Sigmoid colon (tissue), 7 donors: ENCODE data around the gene FAM98B. TPM values are rescaled to one million over a fixed set of nuclear protein-coding genes. Genes with fewer than 3 reads are reported as not detected.

Experiments
- DNase-seq: peaks from one replicate; pipeline ENCODE4 v3.0.0-alpha.2; 2019
- H3K27ac ChIP-seq, 4 donors: fragments of 200-600 bp; sonication (generic); one replicate each; pipeline ENCODE4 v1.5.1; 2016 to 2019; ENCODE audit warnings: mild to moderate bottlenecking in 1 of 4
- H3K27me3 ChIP-seq, 3 donors: fragments of 200-600 bp; sonication (generic); one replicate each; pipeline ENCODE4 v1.5.1; 2019; ENCODE audit warnings: mild to moderate bottlenecking in 1 of 3
- H3K36me3 ChIP-seq, 4 donors: fragments of 200-600 bp; sonication (generic); one replicate each; pipeline ENCODE4 v1.5.1; 2016 to 2019
- H3K4me1 ChIP-seq, 4 donors: fragments of 200-600 bp; sonication (generic); one replicate each; pipeline ENCODE4 v1.5.1; 2017 to 2019
- H3K4me3 ChIP-seq, 4 donors: fragments of 200-600 bp; sonication (generic); one replicate each; pipeline ENCODE4 v1.5.1; 2017 to 2019; ENCODE audit warnings: mild to moderate bottlenecking in 2 of 4, moderate library complexity in 1 of 4
- H3K9me3 ChIP-seq, 4 donors: fragments of 200-600 bp in 3 of 4; sonication (generic) in 3 of 4; one replicate each; pipeline versions ENCODE4 v1.5.1 to v1.6.1; 2013 to 2019
- EP300 ChIP-seq, 4 donors: sonication (generic); formaldehyde crosslinking; IDR thresholded peaks; one replicate each; pipeline ENCODE4 v1.6.1; 2017; ENCODE audit warnings: antibody characterized with exemption in 4 of 4
- POLR2A ChIP-seq, 2 donors: fragments of 450-650 bp; IDR thresholded peaks; one replicate each; pipeline ENCODE4 v1.6.1; 2016; ENCODE audit warnings: antibody characterized with exemption in 2 of 2, mild to moderate bottlenecking in 2 of 2, moderate library complexity in 2 of 2
- POLR2AphosphoS5 ChIP-seq, 4 donors: sonication (generic); formaldehyde crosslinking; IDR thresholded peaks; one replicate each; pipeline ENCODE4 v1.6.1; 2017; ENCODE audit warnings: antibody characterized with exemption in 4 of 4
- WGBS, 2 donors: extraction: QIAGEN DNeasy Blood & Tissue Kit; methylation state at CpG; one replicate each; pipeline ENCODE4 v1.1.7; 2013; 5-methylcytosine and 5-hydroxymethylcytosine counted together
- intact Hi-C: fragments of 100-400 bp; cut with DNase I; formaldehyde crosslinking; loops from one replicate; pipeline ENCODE4 v1.15.1; 2023
- polyA plus RNA-seq, 3 donors: library from polyadenylated mRNA; stranded (reverse); fragments of 200-250 nt; gene quantifications; one replicate each; pipeline ENCODE4 v1.2.3, GENCODE V29; 2013
- total RNA-seq, 4 donors: library from RNA; depleted of rRNA; stranded (reverse); fragments of >200 nt; gene quantifications; one replicate each; pipeline ENCODE4 v1.1.0, GENCODE V29; 2016
- TF ChIP-seq, protein P1 (sequence below), 4 experiments: fragments of 450-650 bp in 3 of 4; fragments of 200-600 bp in 1 of 4; IDR thresholded peaks; one replicate each; pipeline ENCODE4 v1.5.1; 2016 to 2019; ENCODE audit warnings: antibody characterized with exemption in 4 of 4, mild to moderate bottlenecking in 3 of 4, moderate library complexity in 2 of 4
- donor health status: healthy with polysubstance abuse.
- donor health status: Bipolar disorder and iron deficiency.
- donor health status: healthy.

FAM98B gene
- total and polyA plus RNA-seq, 7 donors: 10.9 to 16.6 (median 12.5) TPM

DNA sequence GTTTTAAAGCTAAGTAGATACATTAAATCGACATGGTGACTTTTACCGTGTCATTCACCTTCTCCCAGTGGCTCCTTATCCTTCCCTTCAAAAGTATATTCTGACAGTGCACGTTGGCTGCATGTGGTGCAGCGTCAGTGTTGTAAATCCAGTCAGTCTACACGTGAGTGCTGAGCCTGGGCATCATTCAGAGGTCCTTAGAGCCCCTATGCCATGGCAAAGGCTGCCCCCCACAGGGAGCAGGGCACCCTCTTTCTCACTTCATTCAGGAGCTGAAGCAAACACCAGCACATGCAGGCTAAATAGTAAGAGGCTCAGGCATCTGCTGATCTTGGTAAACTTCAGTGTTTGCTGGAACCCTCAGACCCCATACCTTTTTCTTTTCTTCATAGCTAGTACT lies 67.4 kb downstream of the FAM98B start:
- Histone ChIP-seq H3K4me3 (no peak overlapping the region), H3K27me3 (peaks cover 0 to 11% (median 0%) of the 10 kb centered on the region in 3 donors), H3K36me3 (no peaks in the 10 kb centered on the region), H3K27ac (no peak overlapping the region), H3K9me3 (no peaks in the 10 kb centered on the region), H3K4me1 (no peaks in the 10 kb centered on the region)
- intact Hi-C loops: no loop called here
- WGBS, 2 donors: 57 to 79% methylated on average over 5 of the region's 5 CpGs
- TF ChIP-seq POLR2AphosphoS5 (IDR thresholded peaks at IDR 0.05) (no peak), POLR2A (IDR thresholded peaks at IDR 0.05) (no peak)
- DNase-seq: no peak

DNA sequence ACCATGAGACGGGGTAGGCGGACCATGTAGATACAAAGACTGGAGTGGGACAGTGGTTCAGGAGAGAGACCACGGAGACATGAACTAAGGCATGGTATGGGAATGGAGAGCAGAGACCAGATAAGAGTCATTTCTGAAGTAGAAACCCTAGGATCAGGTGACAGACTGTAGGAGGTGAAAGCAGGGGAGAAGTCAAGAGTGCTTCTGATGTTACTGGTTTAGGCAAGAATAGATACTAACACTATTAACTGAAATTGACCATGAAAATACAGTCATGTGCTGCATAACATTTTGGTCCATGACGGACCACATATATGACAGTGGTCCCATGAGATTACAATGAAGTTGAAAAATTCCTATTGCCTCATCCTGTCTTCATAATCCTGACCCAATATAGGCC lies 69.0 kb downstream of the FAM98B start:
- DNase-seq: no peak
- Histone ChIP-seq H3K4me1 (no peaks in the 10 kb centered on the region), H3K27ac (no peak overlapping the region), H3K9me3 (no peaks in the 10 kb centered on the region), H3K27me3 (peaks cover 0 to 3% (median 0%) of the 10 kb centered on the region in 3 donors), H3K36me3 (no peaks in the 10 kb centered on the region), H3K4me3 (no peak overlapping the region)
- WGBS, 2 donors: 85 to 92% methylated on average over 4 of the region's 4 CpGs
- TF ChIP-seq, protein P1, sequence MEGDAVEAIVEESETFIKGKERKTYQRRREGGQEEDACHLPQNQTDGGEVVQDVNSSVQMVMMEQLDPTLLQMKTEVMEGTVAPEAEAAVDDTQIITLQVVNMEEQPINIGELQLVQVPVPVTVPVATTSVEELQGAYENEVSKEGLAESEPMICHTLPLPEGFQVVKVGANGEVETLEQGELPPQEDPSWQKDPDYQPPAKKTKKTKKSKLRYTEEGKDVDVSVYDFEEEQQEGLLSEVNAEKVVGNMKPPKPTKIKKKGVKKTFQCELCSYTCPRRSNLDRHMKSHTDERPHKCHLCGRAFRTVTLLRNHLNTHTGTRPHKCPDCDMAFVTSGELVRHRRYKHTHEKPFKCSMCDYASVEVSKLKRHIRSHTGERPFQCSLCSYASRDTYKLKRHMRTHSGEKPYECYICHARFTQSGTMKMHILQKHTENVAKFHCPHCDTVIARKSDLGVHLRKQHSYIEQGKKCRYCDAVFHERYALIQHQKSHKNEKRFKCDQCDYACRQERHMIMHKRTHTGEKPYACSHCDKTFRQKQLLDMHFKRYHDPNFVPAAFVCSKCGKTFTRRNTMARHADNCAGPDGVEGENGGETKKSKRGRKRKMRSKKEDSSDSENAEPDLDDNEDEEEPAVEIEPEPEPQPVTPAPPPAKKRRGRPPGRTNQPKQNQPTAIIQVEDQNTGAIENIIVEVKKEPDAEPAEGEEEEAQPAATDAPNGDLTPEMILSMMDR (IDR thresholded peaks at IDR 0.05): no peak
- TF ChIP-seq POLR2A (IDR thresholded peaks at IDR 0.05): no peak
- TF ChIP-seq POLR2AphosphoS5 (IDR thresholded peaks at IDR 0.05): no peak
- TF ChIP-seq EP300 (IDR thresholded peaks at IDR 0.05): no peak
- intact Hi-C loops: no loop called here

DNA sequence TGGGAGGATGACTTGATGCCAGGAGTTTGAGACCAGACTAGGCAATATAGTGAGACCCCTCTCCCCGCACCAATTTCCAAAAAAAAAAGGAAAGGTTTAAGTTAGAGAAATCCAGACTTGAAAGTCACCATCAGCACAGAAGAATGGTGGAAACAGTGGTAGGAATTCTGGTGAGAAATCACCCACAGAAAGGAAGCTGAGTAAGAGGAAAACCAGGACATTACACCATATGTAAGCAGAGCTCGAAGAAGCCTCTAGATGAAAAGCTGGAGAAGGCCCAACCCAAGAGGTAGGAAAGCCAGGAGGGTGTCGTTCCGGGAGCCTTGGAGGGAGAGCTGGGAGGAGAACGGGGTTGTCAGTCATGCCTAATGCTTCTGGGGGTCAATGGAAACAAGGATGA lies 70.2 kb downstream of the FAM98B start:
- no peak overlapping the region for H3K27ac ChIP-seq
- no peaks in the 10 kb centered on the region for H3K4me1 ChIP-seq
- DNase-seq: no peak
- H3K9me3 ChIP-seq: no peaks in the 10 kb centered on the region
- H3K36me3 ChIP-seq: no peaks in the 10 kb centered on the region
- intact Hi-C loops: no loop called here
- 90 to 93% methylated on average over 5 of the region's 5 CpGs for whole genome bisulfite sequencing, 2 donors
- H3K4me3 ChIP-seq: no peak overlapping the region
- H3K27me3 ChIP-seq: no peaks in the 10 kb centered on the region
- TF ChIP-seq EP300 (IDR thresholded peaks at IDR 0.05): no peak
- no peak for TF ChIP-seq POLR2AphosphoS5 (IDR thresholded peaks at IDR 0.05)
- TF ChIP-seq, protein P1 (IDR thresholded peaks at IDR 0.05): no peak
- no peak for TF ChIP-seq POLR2A (IDR thresholded peaks at IDR 0.05)

DNA sequence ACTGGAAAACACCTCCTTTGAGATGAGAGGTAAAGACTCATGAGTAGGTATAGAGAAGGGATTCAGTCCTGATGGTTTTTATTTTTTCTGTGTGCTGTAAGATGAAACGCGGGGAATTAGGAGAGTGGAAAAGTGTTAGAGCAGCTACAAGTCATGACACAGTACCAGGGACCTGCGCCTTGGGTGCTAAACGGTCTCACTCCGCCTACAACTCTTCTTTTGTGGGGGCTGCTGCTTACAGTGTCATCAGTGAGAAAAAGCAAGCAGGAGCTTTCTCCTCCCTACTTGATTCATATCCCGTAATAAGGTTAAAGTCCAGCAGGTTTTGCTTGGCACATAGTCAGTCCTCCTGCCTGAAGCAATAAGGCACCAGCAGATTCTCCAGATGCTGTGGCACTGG lies 71.6 kb downstream of the FAM98B start:
- no peaks in the 10 kb centered on the region for H3K9me3 ChIP-seq
- WGBS, 2 donors: 87 to 88% methylated on average over 6 of the region's 6 CpGs
- TF ChIP-seq EP300 (IDR thresholded peaks at IDR 0.05) (no peak), POLR2A (IDR thresholded peaks at IDR 0.05) (no peak), POLR2AphosphoS5 (IDR thresholded peaks at IDR 0.05) (no peak)
- TF ChIP-seq, protein P1 (IDR thresholded peaks at IDR 0.05): no peak
- H3K27ac ChIP-seq: no peak overlapping the region
- no peaks in the 10 kb centered on the region for H3K27me3 ChIP-seq
- DNase-seq: no peak
- H3K4me3 ChIP-seq: no peak overlapping the region
- no peaks in the 10 kb centered on the region for H3K4me1 ChIP-seq
- H3K36me3 ChIP-seq: no peaks in the 10 kb centered on the region
- intact Hi-C loops: no loop called here

DNA sequence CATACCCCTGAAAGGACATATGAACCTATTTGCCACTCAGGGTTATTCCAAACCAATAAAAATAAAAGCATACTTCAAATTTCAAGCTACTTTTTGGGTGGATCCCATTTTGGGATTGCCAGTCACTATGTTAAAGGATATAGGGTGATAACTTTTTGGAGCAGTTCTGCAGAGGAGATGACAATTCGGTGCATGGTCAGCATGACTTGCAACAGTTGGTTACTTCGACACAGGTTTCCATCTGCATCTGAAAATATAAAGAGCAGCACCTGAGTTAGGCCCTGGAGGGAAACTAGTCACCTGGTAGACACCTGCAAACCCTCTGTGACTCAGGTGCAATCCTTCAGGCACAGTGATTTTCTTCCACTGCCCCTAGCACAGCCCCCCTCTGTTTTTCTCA lies 72.2 kb downstream of the FAM98B start:
- intact Hi-C loops: no loop called here
- DNase-seq: no peak
- WGBS, 2 donors: 93 to 96% methylated on average over 2 of the region's 2 CpGs
- Histone ChIP-seq H3K4me1 (no peaks in the 10 kb centered on the region), H3K36me3 (no peaks in the 10 kb centered on the region), H3K27ac (no peak overlapping the region), H3K27me3 (no peaks in the 10 kb centered on the region), H3K4me3 (no peak overlapping the region), H3K9me3 (no peaks in the 10 kb centered on the region)
- no peak for TF ChIP-seq POLR2AphosphoS5 (IDR thresholded peaks at IDR 0.05)
- TF ChIP-seq EP300 (IDR thresholded peaks at IDR 0.05): no peak
- TF ChIP-seq, protein P1 (IDR thresholded peaks at IDR 0.05): no peak
- no peak for TF ChIP-seq POLR2A (IDR thresholded peaks at IDR 0.05)
